ENCODE data around the gene KDM4C.
"Not testable (repeated sequence)": the region's sequence is repeated elsewhere in the genome, so short reads cannot be mapped to it uniquely, and the experiment has no call there.

Gene KDM4C

GRCh38 chr9:7176561-7176960 lies 418.8 kb downstream of the KDM4C start:
- DNase-seq, result no peak

- DNase-seq, result no peak
Measured at GRCh38 chr9:7177383-7177782, 419.6 kb downstream of the KDM4C start.

GRCh38 chr9:7178729-7179128 lies 421.0 kb downstream of the KDM4C start:
- no peak for DNase-seq

GRCh38 chr9:7180247-7180646 lies 422.5 kb downstream of the KDM4C start:
- DNase-seq, result no peak

GRCh38 chr9:7183139-7183538 lies 425.4 kb downstream of the KDM4C start:
- not testable (repeated sequence) for DNase-seq

GRCh38 chr9:7185612-7186011 lies 427.8 kb downstream of the KDM4C start:
- DNase-seq, result no peak

- DNase-seq, result peak in 1 of 5 experiments; percentile 18
Measured at GRCh38 chr9:7186175-7186574, 428.4 kb downstream of the KDM4C start.

GRCh38 chr9:7192266-7192665 lies 434.5 kb downstream of the KDM4C start:
- no peak for DNase-seq

- no peak for DNase-seq
Measured at GRCh38 chr9:7195526-7195925, 437.8 kb downstream of the KDM4C start.

GRCh38 chr9:7196467-7196866 lies 438.7 kb downstream of the KDM4C start:
- DNase-seq, result no peak

- no peak for DNase-seq
Measured at GRCh38 chr9:7201196-7201595, 443.4 kb downstream of the KDM4C start.

GRCh38 chr9:7205806-7206205 lies 448.0 kb downstream of the KDM4C start:
- no peak for DNase-seq

GRCh38 chr9:7206221-7206758 lies 448.5 kb downstream of the KDM4C start:
- no peak for DNase-seq

GRCh38 chr9:7209016-7209715 lies 451.4 kb downstream of the KDM4C start:
- DNase-seq, result no peak

- DNase-seq, result no peak
Measured at GRCh38 chr9:7209990-7210389, 452.2 kb downstream of the KDM4C start.

- no peak for DNase-seq
Measured at GRCh38 chr9:7210854-7211637, 453.3 kb downstream of the KDM4C start.

- DNase-seq, result no peak
Measured at GRCh38 chr9:7211657-7212056, 453.9 kb downstream of the KDM4C start.

GRCh38 chr9:7212101-7212500 lies 454.3 kb downstream of the KDM4C start:
- no peak for DNase-seq

GRCh38 chr9:7216004-7216841 lies 458.4 kb downstream of the KDM4C start:
- peak in 1 of 5 experiments; percentile 22 for DNase-seq

GRCh38 chr9:7223981-7224380 lies 466.2 kb downstream of the KDM4C start:
- DNase-seq, result no peak

Measured in T-helper 2 cell (primary cell).